Neuron (in vitro differentiated cells): ENCODE data around the gene HOXB3.

Source experiments
- H2AFZ ChIP-seq: one replicate; pipeline ENCODE4 v1.6.1; 2013; ENCODE audit warnings: low read depth, mild to moderate bottlenecking, inconsistent platforms, low read length, moderate library complexity
- H3K27me3 ChIP-seq: one replicate; pipeline ENCODE4 v1.6.1; 2013; ENCODE audit warnings: low read length; ENCODE audit not compliant: insufficient read depth
- H3K36me3 ChIP-seq: one replicate; pipeline ENCODE4 v1.6.1; 2013; ENCODE audit warnings: low read length; ENCODE audit not compliant: insufficient read depth
- H3K4me1 ChIP-seq: one replicate; pipeline ENCODE4 v1.6.1; 2013; ENCODE audit warnings: low read length; ENCODE audit not compliant: insufficient read depth
- H3K4me3 ChIP-seq: 2 replicates; pipeline ENCODE4 v1.5.1; 2013; ENCODE audit warnings: mild to moderate bottlenecking, low read length, moderate library complexity
- H3K9me3 ChIP-seq: one replicate; pipeline ENCODE4 v1.6.1; 2013; ENCODE audit warnings: low read length

The HOXB3 gene

DNA sequence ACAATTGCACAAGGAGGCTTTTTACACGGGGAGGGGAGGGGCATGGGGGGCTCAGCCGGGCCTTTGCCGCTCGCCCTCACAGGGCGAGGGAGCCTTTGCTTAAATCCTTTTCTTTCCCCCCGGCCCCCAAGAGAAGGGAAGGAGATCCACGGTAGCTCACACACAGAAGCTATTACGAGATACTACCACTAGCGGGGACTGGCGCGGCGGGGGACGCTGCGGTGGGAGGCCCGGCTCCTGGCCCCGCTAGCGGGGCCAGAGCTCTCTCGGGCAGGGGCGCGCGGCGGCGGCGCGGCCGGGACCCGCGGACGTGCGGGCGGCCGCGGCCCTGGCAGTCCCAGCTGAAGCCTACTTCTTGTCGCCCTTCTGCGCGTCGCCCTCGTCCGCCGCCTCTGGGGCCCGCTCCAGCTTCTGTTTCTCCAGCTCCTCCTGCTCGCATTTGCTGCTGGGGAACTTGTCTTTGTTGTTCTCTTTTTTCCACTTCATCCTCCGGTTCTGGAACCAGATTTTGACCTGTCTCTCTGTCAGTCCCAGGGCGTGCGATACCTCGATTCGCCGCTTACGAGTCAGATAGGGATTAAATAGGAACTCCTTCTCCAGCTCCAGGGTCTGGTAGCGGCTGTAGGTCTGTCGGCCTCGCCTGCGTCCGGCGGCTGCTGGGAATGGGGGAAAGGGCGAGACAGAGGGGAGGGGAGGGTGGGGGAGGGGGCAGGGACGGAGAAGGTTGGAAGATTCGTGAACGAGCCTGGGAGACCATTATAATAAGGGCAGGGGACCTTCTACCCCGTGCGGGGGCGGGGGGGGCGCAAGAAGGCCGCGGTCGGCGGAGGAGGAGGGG, 23.0 kb upstream of the HOXB3 start:
- no peaks in the 10 kb centered on the region for H3K9me3 ChIP-seq
- peaks cover 6% of the 10 kb centered on the region for H3K4me1 ChIP-seq
- H3K36me3 ChIP-seq = no peaks in the 10 kb centered on the region
- peaks cover 97% of the 10 kb centered on the region for H3K27me3 ChIP-seq
- H2AFZ ChIP-seq = no peak overlapping the region
- peak overlapping the region; percentile 1 for H3K4me3 ChIP-seq

DNA sequence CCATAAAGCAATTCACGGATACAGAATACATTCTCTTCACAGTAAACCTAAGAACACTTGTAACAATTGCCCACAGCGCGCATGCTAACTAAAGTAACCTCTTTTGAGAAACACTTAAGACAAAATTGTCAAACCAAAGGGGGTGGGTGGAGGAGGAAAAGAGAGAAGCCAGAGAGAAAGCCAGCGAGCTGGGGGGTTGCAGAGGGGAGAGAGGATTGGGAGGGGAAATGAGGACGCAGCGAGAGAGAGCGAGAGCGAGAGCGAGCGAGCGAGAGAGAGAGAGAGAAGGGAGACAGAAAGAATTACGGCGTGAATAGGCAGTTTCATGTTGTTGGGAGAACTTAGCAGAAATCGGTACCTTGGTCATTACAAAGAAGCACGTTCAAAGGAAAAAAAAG, 22.4 kb upstream of the HOXB3 start:
- Histone ChIP-seq H3K27me3 (peaks cover 96% of the 10 kb centered on the region), H3K36me3 (no peaks in the 10 kb centered on the region), H2AFZ (no peak overlapping the region), H3K4me1 (peaks cover 6% of the 10 kb centered on the region), H3K9me3 (no peaks in the 10 kb centered on the region), H3K4me3 (no peak overlapping the region)

DNA sequence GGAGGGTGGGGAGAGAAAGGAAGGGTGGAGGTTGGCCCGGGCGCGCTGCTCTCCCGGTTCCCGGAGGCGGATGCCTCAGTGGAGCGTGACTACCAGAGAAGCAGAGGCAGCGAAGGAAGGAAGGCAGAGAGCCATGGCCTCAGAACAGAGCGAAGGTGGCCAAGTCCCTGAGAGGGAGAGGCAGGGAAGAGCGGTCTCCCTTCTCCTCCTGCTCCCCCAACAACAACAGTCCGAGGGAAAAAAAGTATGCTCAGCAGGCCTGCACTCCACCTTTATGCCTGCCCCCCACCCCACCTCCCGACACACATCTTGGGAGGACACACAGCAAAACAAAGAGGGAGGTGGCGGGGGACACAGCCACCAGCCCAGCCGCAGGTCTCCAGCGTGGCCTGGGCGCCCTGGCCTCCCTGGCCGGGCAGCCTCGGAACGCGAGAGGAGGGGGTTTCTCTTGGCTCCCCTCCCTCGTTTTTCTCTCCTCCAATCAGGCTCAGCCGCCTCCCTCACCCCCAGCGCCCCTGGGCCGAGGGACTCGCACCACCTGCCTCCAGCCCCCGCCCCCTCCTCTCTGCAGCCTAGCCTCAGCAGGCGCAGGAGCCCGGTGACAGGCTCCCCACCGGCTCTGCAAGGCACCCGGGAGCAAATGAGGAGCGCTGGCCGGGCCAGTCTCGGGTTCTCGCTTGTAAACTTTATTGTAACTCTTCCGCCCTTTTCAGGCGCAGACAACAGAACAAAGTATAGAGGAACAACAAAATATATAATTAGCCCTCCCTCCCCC, 21.8 kb upstream of the HOXB3 start:
- no peaks in the 10 kb centered on the region for H3K9me3 ChIP-seq
- H3K36me3 ChIP-seq = no peaks in the 10 kb centered on the region
- no peak overlapping the region for H2AFZ ChIP-seq
- H3K4me3 ChIP-seq = no peak overlapping the region
- peaks cover 96% of the 10 kb centered on the region for H3K27me3 ChIP-seq
- peaks cover 6% of the 10 kb centered on the region for H3K4me1 ChIP-seq

DNA sequence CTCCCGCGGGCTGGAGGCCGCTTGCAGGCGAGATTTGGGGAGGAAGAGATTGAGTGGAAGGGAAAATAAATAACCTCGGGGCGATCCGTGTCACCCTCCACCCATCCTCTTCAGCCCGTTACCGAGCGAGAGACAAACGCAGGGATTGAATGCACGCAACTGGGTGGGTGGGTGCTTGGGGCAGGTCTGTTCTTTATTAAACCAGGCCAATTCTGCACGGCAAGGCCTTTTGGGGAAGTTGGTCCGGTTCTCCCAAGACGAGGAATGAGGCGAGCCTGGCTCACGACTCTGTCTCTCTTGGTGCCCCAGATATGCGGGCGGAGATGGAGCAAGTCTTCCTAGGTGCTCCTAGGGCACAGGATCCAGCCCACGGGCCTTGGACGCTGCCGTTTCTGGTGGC, 21.2 kb upstream of the HOXB3 start:
- H3K4me3 ChIP-seq = no peak overlapping the region

DNA sequence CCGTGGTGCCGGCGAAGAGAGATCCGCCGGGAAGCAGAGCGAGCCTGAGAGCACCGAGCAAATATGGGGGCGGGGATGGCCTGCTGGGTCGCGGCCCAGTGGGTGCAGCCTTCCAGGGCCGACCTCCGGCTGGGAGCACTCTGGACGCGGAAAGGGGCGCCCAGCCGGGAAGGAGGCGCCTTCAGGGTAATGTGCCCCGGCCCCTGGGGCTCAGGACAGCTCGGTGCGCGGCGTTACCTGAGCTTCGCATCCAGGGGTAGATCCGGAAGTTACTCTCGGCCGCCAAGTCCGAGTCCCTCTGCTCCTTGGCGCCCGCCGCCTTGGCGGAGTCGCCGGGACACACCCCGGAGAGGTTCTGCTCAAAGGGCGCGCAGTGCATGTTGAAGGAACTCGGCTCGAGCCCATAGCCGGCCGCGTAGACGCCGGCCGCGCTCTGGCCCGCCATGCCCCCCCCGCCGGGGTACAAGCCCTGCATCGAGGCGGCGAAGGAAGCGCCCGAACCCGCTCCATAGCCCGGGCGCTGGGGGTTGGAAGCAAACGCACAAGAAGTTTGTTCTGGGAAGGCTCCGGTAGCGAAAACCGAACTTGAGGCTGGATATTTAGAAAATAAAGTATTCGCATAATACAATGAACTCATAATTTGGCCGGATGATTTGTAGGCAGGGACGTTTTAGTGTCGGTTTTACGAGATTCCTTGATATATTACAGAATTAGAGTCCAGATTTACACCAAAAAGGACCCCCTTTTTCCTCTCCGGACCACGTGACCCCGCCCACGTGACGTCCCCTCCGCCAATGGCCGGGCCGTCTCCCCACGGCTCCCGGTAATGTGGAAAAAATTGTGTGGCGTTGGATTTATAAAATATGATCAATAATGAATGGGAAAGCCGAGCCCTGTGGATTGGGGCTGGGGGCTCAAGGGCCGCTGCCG, 20.5 kb upstream of the HOXB3 start, which contains the start of gene HOXB7:
Gene HOXB7 (minus strand): TSS at position 736 of the 930 bp plus-strand sequence. CDS start 99 bp downstream, at position 637.
- H3K9me3 ChIP-seq = no peaks in the 10 kb centered on the region
- H3K27me3 ChIP-seq = peaks cover 96% of the 10 kb centered on the region
- peak within 1 kb of the TSS; percentile 29 for H3K4me3 ChIP-seq
- no peaks in the 10 kb centered on the region for H3K36me3 ChIP-seq
- peaks cover 6% of the 10 kb centered on the region for H3K4me1 ChIP-seq
- peak within 1 kb of the TSS; percentile 30 for H2AFZ ChIP-seq

More for the DNA sequence above, 21.2 kb upstream of the HOXB3 start:
- no peaks in the 10 kb centered on the region for H3K36me3 ChIP-seq
- H3K9me3 ChIP-seq = no peaks in the 10 kb centered on the region
- no peak overlapping the region for H2AFZ ChIP-seq
- H3K27me3 ChIP-seq = peaks cover 96% of the 10 kb centered on the region
- H3K4me1 ChIP-seq = peaks cover 6% of the 10 kb centered on the region

DNA sequence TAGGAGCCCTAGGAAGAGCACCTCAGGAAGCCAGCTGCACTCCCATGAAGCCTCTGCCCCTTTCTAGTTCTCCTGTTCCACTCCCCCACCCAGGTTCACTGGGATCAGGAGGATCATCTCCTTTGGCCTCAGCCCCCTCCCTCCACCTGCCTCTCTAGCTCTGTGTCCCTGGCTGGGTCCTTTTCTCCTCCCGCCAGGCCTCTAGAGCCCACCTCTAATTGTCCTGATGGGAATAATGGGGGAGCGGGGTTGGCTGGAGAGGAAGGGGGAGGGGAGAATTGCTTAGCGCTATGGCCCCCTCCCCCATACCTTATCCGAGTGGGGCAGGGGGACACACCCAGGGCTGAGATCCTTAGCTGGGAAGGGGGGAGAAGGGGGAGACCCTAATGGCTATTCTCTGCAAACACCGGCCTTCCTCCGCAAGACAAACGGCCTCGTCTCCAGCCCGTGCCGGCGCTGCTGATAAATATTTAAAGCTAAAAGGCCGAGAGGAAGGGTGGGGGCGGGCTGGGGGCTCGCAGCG, 19.8 kb upstream of the HOXB3 start:
- Histone ChIP-seq H3K4me3 (no peak overlapping the region), H3K9me3 (no peaks in the 10 kb centered on the region), H3K27me3 (peaks cover 96% of the 10 kb centered on the region), H3K36me3 (no peaks in the 10 kb centered on the region), H3K4me1 (peaks cover 6% of the 10 kb centered on the region), H2AFZ (no peak overlapping the region)

DNA sequence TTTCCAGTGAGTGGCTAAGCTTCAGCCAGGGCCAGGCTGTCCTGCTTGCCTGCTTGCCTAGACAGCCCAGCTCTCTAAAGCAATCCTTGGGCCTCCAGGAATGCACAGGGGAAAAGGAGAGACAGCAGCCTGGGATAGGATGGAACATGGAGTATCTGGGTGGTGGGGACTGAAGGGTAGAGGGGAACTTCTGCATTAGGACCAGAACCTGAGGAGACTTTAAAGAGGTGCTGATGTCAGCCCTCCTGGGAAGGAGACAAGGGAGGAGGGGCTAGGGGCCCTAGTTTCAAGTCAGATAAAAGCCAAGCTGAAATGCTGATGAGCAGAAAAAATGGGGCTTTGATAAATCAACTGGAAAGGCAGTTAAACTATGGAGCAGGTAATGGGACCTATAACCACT, 19.0 kb upstream of the HOXB3 start:
- peaks cover 96% of the 10 kb centered on the region for H3K27me3 ChIP-seq
- H3K4me3 ChIP-seq = no peak overlapping the region
- H3K9me3 ChIP-seq = no peaks in the 10 kb centered on the region
- H2AFZ ChIP-seq = no peak overlapping the region
- no peaks in the 10 kb centered on the region for H3K36me3 ChIP-seq
- H3K4me1 ChIP-seq = peaks cover 6% of the 10 kb centered on the region

DNA sequence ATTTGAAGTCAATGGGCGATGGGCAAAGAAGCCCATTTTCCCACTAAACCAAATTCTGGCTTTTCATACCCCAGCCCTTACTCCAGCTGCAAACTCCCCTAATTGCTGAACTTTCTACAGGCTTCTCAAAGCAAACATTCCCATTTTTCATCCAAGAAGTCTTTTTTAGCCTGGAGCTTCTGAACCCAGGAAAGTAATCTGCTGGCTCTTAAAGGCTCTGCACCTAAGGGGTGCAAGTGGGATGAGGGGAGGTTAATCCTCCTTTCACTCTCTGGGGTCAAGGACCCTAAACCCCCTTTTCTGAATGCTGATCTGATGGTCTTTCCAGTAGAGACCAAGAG, 18.4 kb upstream of the HOXB3 start:
- Histone ChIP-seq H3K4me1 (peaks cover 6% of the 10 kb centered on the region), H3K36me3 (no peaks in the 10 kb centered on the region), H3K27me3 (peaks cover 96% of the 10 kb centered on the region), H3K9me3 (peaks cover 2% of the 10 kb centered on the region), H2AFZ (no peak overlapping the region), H3K4me3 (no peak overlapping the region)

DNA sequence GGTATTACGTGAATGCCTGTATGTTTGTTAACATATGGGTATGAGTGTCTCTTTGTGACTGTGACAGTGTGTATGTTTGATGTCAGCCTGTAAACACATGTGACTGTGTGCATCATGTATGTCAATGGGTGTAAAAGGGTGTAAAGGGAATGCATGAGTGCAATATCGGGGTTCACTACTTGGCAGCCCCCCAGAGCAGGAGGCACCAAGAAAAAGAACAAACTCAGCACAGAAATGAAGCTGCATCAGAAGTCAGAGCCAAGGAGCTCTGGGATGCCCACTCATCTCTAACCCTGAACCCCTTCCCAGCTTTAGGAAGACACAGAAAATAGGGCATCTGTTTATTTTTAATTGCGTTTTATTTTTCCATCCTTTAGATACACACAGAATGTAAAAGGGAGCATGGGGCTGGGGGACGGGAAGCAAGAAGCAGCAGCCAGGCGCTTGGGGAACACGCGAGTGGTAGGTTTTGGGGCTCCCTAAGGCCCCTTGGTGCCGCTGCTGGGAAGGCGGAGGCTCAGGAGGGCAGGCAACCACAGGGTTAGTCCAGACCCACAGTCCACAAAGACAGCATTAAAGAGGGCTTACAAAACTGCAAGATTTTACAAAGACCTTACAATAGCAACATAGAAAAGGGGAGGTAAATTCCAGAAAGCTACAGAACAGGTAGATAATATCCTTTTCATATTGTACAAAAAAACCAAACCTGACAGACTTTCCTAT, 17.0 kb upstream of the HOXB3 start:
- H3K36me3 ChIP-seq = no peaks in the 10 kb centered on the region
- no peak overlapping the region for H2AFZ ChIP-seq
- no peaks in the 10 kb centered on the region for H3K4me1 ChIP-seq
- H3K9me3 ChIP-seq = peaks cover 2% of the 10 kb centered on the region
- no peak overlapping the region for H3K4me3 ChIP-seq
- peaks cover 94% of the 10 kb centered on the region for H3K27me3 ChIP-seq

DNA sequence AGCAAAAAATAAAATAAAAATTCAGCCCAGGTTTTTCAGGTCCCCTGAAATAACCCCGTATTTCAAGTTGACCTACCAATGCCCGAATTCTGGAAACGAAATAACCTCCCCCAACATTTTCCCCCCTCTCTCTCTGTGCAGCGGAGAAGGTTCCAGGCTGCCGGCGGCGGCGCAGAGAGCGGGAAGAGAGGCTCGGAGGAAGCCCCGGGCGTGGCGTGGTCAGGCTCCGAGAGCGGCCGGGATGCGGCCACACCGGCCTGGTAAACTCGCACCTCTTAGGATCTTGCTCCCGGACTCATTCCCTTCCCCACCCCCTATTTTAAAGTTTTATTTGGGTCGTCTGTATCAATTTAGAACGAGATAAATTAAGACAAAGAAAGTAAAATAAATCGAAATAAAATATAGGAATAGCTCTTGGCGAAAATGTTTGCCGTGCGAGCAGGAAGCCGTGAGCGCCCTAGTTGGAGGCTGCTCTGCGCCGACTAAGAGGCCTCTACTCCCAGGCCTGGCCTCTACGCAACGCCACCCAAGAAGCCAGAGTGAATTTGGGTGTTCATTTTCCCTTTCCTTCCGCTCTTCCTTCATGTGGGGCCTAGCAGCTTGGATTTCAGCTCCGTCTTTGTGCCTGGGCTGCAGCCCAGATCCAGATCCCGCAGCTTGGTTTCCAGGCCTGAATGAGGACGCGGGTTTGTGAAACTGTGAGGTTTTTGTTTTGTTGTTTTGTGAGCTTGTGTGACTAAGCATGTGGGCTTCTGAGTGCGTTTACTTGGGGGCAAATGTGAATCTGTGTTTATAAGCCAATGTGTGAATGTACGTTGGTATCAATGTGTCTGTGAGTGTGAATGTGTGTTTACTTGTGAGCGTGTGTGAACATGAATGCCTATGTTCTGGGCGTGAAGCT, 16.2 kb upstream of the HOXB3 start:
- Histone ChIP-seq H3K4me1 (no peaks in the 10 kb centered on the region), H3K36me3 (no peaks in the 10 kb centered on the region), H2AFZ (no peak overlapping the region), H3K9me3 (peaks cover 2% of the 10 kb centered on the region), H3K4me3 (no peak overlapping the region), H3K27me3 (peaks cover 95% of the 10 kb centered on the region)

DNA sequence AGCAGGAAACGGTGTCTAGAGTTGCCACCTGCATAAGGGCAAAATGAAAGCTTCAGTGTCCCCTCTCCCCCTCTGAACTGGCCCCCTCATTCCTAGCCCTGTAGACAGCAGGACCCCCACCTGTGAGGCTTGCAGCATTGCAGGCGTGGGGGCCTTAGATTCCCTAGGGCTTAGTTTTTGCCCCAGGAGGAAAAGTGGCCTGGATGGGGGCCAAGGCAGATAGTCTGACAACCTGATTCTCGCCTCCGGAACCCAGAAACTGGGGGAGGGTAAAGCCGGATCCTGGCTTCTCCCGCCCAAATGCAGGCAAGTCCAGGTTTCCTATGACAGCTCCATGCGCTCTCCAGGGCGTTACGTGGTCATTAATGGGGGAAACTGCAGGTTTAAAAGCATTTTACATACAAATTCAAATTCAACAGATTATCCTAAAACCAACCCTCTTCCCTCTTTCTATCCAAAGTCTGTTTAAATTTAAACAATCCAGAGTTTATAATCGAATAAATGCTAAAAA, 15.4 kb upstream of the HOXB3 start:
- H3K4me1 ChIP-seq = no peaks in the 10 kb centered on the region
- no peak overlapping the region for H2AFZ ChIP-seq
- no peak overlapping the region for H3K4me3 ChIP-seq
- H3K9me3 ChIP-seq = peaks cover 2% of the 10 kb centered on the region
- H3K27me3 ChIP-seq = peaks cover 95% of the 10 kb centered on the region
- no peaks in the 10 kb centered on the region for H3K36me3 ChIP-seq
